Parietal lobe (tissue), 1 donor: Measurements from ENCODE around the gene KCNN2. TPM values are rescaled to one million over a fixed set of nuclear protein-coding genes. Genes with fewer than 3 reads are reported as not detected.

Source experiments
- total RNA-seq: library from RNA; depleted of rRNA; stranded (reverse); fragments of >200 nt; gene quantifications from one replicate; pipeline ENCODE4 v1.2.3, GENCODE V29; 2014

The KCNN2 gene
- total RNA-seq: 19.1 TPM

GRCh38 chr5:114361724-114362196 is at the start of gene KCNN2:
KCNN2 (plus strand) TSS chr5:114362070; CDS start chr5:114362140, 70 bp downstream.

